ENCODE results near the gene CD109.
"Not testable (repeated sequence)": the region's sequence is repeated elsewhere in the genome, so short reads cannot be mapped to it uniquely, and the experiment has no call there.

Gene CD109

DNA sequence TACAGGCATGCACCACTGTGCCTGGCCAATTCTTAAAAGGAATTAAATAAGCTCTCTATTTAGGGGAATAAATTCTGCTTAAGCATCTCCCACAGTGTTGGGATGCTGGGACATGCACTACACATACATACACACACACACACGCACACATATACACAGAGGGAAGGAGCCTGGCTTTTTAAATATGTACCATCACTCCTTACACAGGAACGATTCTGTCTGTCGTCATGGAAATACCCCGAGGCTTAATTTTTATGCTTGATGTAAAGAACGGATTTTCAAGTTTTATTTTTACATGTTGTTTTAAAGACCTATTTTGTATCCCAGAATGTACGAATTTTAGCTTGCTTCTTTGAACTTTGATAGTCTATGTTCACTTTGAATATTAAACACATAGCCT, 95.3 kb downstream of the CD109 start:
- no peak for DNase-seq (ENCODE audit: low read depth, low spot score)

DNA sequence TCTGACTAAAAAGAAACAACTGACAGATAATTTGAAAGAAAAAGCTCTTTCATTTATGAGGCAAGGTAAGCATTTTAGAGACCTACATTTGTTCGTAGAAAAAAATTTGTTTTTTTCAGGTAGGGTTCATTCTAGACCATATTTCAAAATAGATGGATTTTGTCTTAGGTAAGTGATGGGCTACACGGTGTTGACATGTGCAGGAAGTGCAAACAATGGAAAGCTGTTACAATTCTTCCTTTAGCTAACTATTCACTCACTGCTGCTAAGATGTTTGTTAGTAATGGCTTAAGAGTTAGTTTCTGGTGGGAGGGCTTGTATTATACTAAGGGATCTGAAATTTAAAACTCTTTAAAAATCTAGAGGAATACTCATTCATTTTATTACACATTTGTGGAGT, 96.7 kb downstream of the CD109 start:
- no peak for DNase-seq (ENCODE audit: low read depth, low spot score)

DNA sequence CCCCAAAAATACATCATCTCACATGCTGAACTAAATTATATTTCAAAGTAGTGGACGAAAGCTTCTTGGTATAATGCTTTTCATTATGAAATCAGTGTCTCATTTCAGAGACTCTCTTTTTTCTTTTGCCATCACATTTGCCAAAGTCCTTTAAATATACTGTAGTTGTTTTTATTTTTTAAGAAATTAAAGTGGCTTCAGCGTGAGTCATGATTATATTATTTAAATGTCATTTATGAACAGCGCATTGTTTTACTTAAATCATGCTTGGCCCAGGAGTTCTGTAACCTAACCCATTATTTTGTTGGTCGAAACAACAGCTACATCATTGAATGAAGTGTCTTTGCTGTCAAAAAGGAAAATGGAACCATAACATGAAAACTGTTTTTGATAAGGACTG, 100.9 kb downstream of the CD109 start:
- no peak for DNase-seq (ENCODE audit: low read depth, low spot score)

DNA sequence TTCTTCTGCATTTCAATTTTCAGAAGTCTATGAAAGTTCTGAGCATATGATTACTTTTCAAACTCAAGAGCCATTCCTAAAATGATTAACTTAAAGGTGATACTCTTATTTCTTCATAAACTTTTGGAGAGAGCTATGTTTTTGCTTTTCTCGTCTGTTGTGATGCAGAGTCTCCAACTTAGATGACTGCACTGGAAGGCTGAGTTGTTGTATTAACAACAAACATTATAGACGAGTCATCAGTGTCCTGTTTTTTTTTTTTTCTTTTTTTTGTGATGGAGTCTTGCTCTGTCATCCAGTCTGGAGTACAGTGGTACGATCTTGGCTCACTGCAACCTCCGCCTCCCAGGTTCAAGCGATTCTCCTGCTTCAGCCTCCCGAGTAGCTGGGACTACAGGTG, 101.9 kb downstream of the CD109 start:
- DNase-seq (ENCODE audit: low read depth, low spot score) = no peak

DNA sequence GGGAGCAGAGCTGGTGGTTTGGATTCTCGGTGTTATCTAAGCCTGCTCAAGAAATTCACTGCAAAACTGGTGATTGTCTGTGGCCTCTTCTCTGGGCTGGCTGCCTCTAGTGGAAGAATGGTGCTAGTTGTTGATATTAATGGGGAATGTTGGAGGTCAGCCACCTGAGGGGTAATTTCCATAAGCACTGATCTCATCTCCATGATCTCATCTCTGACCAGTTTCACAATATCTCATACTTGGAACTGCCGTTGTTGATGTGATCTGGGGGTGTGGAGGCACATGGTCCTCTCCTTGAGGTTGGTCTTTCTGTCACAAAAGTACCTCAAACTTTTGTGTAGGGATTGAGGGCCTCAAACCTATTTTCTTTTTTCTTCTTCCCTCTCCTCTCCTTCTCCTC, 102.6 kb downstream of the CD109 start:
- peak; percentile 14 for DNase-seq (ENCODE audit: low read depth, low spot score)

DNA sequence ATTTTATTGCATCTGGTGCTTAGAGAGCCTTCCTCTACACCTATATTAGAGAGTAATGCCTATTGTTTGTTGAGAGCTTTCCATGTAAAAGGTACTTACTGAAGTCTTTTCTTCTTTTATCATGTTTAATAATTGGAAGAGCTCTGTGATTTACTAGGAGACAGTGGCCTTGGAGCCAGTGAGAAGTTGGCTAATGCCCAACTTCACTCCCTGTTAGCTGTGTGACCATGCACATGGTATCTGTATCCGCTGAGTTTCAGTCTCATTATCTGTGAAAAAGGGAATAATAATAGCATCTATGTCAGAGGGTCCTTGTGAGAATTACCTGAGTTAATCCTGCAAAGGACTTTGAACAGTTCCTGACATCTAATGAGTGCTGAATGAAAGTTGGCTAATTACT, 105.0 kb downstream of the CD109 start:
- no peak for DNase-seq (ENCODE audit: low read depth, low spot score)

DNA sequence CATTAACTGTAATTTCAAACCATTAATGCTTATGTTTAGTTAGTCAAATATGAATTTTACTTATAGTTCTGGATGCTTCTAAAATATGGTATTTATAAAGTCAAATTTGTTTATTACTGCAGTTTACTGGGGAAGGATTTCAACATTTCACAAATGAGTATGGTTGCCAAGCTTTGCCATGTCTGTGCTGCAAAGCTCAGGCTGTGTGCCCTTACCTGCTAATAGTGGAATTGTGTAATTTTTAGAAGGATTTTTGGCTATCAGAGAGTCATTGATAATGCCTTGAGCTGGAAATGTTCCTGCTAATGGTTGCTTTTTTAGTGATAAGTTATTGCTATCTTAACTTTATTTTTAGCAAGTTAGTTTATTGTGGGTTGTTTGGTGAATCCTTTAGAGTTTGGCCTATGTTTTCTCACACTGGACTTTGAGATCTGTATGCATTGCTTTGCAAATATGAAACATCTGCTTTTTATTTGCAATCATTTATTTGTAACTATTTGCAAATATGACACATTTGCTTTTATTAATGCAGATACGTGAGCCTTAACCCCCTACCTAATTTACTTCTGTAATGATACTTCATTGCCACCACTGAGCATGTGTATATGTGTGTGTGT, 105.8 kb downstream of the CD109 start:
- DNase-seq (ENCODE audit: low read depth, low spot score) = no peak

DNA sequence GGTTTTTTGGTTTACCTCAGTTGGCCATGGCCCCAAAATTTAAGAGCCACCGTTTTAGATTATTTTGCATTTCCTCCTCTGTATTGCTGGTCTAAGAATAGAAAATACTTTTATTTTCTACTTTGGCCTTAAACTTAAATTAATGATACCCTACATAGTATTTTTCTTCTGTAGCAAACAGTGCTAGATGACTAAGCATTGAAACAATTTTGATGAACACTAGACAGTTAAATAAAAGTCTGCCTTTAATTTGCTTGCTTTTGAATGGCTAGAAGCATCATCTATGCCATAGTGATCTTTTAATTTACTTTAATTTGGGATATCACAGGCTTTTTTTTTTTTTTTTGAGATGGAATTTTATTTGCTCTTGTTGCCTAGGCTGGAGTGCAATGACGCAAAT, 106.4 kb downstream of the CD109 start:
- no peak for DNase-seq (ENCODE audit: low read depth, low spot score)

DNA sequence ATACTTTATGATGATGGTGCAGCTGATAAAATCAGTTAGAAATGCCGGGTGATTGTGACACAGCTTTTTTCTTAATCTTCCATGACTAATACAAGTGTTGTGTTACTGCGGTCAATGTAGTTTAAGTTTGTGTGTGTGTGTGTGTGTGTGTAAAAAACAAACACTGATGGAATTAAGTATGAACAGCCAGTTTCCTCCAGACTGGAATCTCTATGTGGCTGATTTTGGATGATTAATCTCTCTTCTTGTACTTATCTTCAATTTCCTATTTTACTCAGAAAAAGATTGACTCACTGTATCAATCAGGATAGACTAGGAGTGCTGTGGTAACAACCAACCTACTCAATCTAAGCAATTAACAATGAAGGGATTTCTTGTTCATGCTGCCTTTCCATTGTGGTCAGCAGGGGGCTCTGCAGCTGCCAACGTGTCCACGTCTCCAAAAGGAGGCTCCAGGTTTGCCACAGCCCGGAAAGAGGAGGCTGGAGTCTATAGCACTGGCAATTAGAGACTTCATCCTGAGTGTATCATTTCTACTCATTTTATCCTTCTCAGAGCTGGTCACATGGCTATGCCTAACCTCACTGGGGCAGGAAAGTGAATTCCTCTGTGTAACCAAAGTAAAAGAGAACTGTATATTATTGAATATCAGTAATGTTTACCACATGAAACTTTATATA, 107.7 kb downstream of the CD109 start:
- DNase-seq (ENCODE audit: low read depth, low spot score) = peak; percentile 59

DNA sequence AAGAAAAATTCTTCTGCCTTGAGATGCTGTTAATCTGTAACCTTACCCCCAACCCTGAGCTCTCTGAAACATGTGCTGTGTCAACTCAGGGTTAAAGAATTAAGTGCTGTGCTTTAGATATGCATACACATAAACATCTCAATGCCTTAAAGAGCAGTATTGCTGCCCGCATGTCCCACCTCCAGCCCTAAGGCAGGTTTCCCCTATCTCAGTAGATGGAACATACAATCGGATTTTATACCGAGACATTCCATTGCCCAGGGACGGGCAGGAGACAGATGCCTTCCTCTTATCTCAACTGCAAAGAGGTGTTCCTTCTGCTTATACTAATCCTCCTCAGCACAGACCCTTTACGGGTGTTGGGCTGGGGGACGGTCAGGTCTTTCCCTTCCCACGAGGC, 109.2 kb downstream of the CD109 start:
- DNase-seq (ENCODE audit: low read depth, low spot score) = not testable (repeated sequence)

DNA sequence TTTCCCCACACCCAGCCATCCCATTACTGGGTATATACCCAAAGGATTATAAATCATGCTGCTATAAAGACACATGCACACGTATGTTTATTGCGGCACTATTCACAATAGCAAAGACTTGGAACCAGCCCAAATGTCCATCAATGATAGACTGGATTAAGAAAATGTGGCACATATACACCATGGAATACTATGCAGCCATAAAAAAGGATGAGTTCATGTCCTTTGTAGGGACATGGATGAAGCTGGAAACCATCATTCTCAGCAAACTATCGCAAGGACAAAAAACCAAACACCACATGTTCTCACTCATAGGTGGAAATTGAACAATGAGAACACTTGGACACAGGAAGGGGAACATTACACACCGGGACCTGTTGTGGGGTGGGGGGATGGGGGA, 110.0 kb downstream of the CD109 start:
- DNase-seq (ENCODE audit: low read depth, low spot score) = not testable (repeated sequence)

DNA sequence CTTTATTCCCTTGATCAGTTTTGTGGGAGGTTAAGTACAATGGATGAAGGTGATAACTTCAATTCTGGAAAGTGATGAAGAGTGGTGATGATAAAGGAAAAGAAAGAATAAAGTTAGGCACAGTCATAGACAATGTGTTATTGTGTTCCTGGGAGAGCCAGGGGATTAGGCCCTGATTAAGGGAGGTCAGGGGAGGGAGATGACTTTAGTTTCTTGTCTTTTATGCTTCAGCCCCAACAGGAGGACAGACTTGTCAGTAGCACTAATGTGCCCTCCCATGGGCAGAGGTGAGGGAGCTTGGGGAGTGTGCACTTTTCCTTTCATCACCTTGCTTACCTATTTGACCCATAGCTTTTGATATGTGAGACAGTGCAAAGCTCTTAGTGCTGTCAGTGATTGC, 115.7 kb downstream of the CD109 start:
- DNase-seq (ENCODE audit: low read depth, low spot score) = no peak

DNA sequence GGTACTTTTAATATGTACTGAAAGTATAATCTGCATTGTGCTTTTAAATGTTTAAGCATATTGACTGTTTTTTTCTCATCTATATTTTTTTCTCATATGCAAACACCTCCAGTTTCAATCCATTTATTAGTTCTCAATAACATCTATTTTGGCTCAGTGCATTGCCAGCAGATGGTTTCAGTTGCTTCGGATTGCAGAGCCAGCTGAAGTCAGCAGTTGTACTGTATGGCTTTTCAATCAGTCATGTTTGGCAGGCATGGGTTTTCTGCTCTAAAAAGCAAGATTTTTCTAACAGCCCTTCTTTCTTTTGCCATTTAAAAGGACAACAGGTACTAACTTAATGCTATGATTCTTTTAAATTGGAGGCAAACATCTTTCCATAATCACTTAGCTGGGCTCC, 121.2 kb downstream of the CD109 start:
- no peak for DNase-seq (ENCODE audit: low read depth, low spot score)

DNA sequence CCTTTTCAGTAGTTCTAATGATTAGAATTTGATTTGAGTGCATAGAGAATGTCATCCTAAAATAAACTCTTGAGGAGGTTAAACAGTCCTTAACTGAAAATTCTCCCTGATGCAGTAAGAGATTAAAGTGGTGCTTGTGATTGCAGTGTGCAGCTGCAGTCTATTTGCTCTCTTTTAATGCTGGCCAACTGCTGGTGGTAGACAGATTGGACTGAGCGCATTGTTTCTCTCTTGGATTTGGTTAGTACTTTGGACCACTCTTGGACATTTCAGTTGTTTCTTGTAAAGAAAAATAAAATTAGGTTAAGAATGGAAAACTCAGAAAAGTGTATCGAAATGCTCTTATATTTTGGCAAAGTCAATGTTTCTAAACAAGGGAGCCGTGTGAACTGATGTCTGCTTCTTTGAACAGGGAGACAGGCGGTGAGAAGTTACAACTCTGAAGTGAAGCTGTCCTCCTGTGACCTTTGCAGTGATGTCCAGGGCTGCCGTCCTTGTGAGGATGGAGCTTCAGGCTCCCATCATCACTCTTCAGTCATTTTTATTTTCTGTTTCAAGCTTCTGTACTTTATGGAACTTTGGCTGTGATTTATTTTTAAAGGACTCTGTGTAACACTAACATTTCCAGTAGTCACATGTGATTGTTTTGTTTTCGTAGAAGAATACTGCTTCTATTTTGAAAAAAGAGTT, 127.2 kb downstream of the CD109 start:
- no peak for DNase-seq (ENCODE audit: low read depth, low spot score)

DNA sequence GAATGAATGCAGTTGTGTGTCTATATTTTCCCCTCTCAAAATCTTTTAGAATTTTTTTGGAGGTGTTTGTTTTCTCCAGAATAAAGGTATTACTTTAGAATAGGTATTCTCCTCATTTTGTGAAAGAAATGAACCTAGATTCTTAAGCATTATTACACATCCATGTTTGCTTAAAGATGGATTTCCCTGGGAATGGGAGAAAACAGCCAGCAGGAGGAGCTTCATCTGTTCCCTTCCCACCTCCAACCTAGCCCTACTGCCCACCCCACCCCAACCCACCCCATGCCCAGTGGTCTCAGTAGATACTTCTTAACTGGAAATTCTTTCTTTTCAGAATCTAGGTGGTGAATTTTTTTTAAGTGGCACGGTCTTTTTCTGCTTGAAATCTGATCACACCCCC, 127.8 kb downstream of the CD109 start:
- DNase-seq (ENCODE audit: low read depth, low spot score) = no peak

DNA sequence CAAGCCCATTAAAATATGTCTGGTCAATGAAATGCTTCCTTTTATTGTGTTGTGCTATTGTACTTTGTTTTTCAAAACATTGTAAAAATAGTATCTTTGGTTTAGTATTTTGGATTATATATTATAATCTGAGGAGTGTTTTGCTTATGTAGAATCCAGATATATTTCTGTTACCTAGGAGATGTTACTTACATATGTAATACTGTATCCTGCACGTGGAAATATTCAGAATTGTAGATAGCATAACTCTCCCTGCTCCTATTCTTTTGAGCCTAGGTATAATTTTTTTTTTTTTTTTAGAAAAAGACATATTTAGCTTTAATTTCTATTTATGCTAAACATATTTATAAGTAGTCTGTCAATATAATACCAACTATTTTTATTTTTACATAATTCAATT, 130.6 kb downstream of the CD109 start:
- no peak for DNase-seq (ENCODE audit: low read depth, low spot score)

DNA sequence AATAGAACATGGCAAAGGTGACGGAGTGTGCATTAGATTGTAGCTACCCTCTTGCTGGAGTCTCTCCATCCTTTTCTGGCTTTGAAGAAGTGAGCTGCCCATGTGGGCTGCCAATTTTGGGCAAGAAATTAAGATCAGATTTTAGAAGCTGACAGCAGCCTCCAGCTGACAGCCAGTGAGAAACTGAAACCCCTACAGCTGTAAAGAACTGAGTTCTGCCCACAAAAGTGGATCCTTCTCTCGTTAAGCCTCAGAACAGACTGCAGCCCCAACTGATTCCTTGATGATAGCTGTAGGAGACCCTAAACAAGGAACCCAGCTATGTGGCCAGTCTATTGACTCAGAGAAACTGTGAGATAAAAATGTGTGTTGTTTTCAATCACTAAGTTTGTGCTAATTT, 134.1 kb downstream of the CD109 start:
- DNase-seq (ENCODE audit: low read depth, low spot score) = no peak

DNA sequence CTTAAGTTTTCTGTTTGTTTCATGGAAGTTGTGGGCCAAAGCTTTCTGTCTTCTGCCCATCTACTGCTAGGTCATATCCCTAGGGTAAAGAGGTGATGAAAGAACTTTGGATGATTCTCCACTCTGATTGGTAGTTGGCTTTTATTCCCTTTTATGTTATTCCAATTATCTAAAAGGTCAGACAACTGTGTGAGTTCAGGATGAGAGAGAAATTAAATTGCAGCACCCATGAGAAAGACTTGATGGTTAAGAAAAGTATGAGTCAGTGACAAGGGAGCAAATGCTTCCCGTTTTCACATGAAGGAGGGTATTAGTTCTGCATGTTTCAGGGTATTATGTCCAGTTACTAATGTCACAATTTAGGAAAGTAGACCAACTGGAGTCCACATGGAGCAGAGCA, 136.3 kb downstream of the CD109 start:
- DNase-seq (ENCODE audit: low read depth, low spot score) = no peak

DNA sequence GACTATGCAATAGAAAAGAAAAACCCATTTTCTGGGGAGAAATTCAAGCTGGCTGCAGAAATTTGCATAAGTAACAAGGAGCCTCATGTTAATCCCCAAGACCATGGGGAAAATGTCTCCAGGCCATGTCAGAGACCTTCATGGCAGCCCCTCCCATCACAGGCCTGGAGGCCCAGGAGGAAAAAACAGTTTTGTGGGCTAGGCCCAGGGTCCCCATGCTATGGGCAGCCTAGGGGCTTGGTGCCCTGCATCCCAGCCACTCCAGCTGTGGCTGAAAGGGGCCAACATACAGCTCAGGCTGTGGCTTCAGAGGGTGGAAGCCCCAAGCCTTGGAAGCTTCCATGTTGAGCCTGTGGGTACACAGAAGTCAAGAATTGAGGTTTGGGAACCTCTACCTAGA, 148.7 kb downstream of the CD109 start:
- DNase-seq (ENCODE audit: low read depth, low spot score) = not testable (repeated sequence)

DNA sequence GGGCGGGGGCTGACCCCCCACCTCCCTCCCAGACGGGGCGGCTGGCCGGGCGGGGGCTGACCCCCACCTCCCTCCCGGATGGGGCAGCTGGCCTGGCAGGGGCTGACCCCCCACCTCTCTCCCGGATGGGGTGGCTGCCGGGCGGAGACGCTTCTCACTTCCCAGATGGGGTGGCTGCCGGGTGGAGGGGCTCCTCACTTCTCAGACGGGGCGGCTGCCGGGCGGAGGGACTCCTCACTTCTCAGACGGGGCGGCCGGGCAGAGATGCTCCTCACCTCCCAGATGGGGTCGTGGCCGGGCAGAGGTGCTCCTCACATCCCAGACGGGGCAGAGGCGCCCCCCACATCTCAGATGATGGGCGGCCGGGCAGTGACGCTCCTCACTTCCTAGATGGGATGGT, 155.0 kb downstream of the CD109 start:
- DNase-seq (ENCODE audit: low read depth, low spot score) = not testable (repeated sequence)

DNA sequence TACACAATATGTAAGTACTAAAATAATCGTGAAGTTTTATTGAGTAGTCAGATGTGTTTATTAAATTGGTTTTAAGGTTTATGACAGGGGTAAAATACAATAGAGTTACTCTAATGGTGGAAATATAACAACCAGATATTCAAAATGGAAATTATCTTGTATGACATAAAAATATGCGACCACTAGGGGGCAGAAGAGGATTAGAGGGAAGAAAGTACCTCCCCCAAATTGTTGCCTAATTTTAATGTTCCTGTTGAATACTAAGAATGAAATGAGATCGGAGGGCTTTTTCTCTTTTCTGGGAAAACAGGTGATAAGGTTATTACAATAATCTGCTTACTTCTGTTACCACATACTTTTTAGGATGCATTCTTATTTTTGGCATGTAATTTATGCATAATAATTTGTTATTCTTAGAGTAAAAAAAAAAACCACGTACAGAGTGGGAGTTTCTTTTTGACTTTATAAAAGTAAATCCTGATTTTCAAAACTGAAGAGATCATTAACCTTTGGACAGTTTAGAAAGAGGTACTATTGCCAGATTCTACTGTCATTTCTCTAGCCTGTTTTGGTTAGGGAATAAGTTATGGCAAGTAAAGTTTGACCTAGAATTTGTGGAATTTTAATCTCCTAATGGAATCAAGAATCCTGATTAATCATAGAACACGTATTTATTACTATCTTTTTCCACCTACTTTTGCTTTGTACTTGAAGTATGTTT, 159.2 kb downstream of the CD109 start:
- DNase-seq (ENCODE audit: low read depth, low spot score) = no peak

DNA sequence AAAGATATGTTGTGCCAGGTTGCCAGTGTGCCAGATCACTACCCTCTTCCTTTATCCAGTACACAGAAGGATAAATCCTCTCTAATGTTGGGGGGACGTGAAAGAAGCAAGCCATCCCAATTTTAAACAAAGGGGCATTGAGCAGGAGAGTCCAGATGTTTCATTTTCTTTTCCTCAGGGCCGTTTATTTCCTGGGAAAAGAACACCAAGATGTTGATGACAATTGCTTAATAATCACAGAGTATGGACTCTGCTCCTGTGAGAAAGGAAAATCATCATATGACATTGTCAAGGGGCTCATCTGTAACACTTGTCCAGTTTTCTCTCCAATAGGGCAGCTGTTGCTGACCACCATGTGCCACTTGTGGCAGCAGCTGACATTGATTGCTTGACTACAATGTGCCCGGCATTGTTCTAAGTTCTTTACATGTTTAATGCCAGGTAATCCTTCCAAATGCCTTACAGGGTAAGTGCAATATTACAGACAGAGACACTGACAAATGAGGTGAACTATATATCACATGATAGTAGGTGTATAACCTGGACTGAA, 161.4 kb downstream of the CD109 start:
- no peak for DNase-seq (ENCODE audit: low read depth, low spot score)
